ENCODE results near the gene GTSE1.

DNA sequence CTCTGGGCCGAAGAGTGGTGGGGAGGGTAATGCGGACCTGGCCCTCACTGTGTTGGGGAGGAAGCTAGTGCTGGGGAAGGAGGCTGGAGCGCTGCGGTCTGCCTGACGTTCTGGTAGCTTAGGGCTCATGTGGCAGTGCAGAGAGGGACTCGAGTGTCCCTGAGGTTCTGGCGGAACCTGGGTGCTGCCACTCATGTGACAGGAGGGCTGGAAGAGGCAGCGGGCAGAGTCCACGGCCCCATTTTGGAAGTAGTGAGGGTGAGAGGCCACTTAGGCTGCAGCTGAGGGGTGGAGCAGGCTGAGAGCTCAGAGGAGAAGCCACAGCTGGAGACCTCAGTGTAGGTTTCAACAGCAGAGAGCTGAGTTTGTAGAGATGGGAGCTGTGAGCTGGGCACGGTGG lies 22.6 kb downstream of the GTSE1 start:
- TF ChIP-seq POLR2A (IDR thresholded peaks at IDR 0.05; ENCODE audit: low read length), result no peak
- TF ChIP-seq GATA1 (IDR thresholded peaks at IDR 0.05; ENCODE audit: low read depth, low read length), result no peak

Data from erythroblast (primary cell).